Measurements from ENCODE around the gene TWIST2. TPM values are rescaled to one million over a fixed set of nuclear protein-coding genes. Genes with fewer than 3 reads are reported as not detected.

Gene TWIST2
- total RNA-seq, 1 donor from 2014 or later = 2.7 TPM

GRCh38 chr2:238896641-238897040 lies 48.8 kb downstream of the TWIST2 start:
- Histone ChIP-seq H3K27ac (replicated peaks) (no peak overlapping the region), H3K4me1 (peaks cover 32% of the 10 kb centered on the region)
- TF ChIP-seq CTCF (IDR thresholded peaks at IDR 0.05; ENCODE audit: borderline replicate concordance) = no peak

GRCh38 chr2:238897122-238897880 lies 49.4 kb downstream of the TWIST2 start:
- peaks cover 32% of the 10 kb centered on the region for H3K4me1 ChIP-seq
- no peak for DNase-seq
- peak overlapping the region; percentile 32 for H3K27ac ChIP-seq (replicated peaks)
- H3K36me3 ChIP-seq = no peaks in the 10 kb centered on the region
- intact Hi-C loops (cut with micrococcal nuclease) = no loop called here
- TF ChIP-seq CTCF (IDR thresholded peaks at IDR 0.05; ENCODE audit: borderline replicate concordance) = no peak
- H3K4me3 ChIP-seq = no peak overlapping the region
- no peaks in the 10 kb centered on the region for H3K9me3 ChIP-seq (replicated peaks)
- H3K27me3 ChIP-seq (ENCODE audit: low read depth) = peaks cover 48% of the 10 kb centered on the region

More at GRCh38 chr2:238896641-238897040, 48.8 kb downstream of the TWIST2 start:
- H3K9me3 ChIP-seq (replicated peaks) = no peaks in the 10 kb centered on the region
- H3K4me3 ChIP-seq = no peak overlapping the region
- intact Hi-C loops (cut with micrococcal nuclease) = no loop called here
- H3K27me3 ChIP-seq (ENCODE audit: low read depth) = peaks cover 44% of the 10 kb centered on the region
- DNase-seq = no peak
- no peaks in the 10 kb centered on the region for H3K36me3 ChIP-seq

- Histone ChIP-seq H3K4me1 (peaks cover 32% of the 10 kb centered on the region), H3K9me3 (replicated peaks) (no peaks in the 10 kb centered on the region), H3K36me3 (no peaks in the 10 kb centered on the region), H3K27me3 (ENCODE audit: low read depth) (peaks cover 48% of the 10 kb centered on the region), H3K27ac (replicated peaks) (peak overlapping the region; percentile 32), H3K4me3 (no peak overlapping the region)
- no peak for TF ChIP-seq CTCF (IDR thresholded peaks at IDR 0.05; ENCODE audit: borderline replicate concordance)
- intact Hi-C loops (cut with micrococcal nuclease) = no loop called here
- DNase-seq = no peak
Measured at GRCh38 chr2:238897911-238898311, 50.0 kb downstream of the TWIST2 start.

GRCh38 chr2:238898534-238899281 lies 50.8 kb downstream of the TWIST2 start:
- H3K4me3 ChIP-seq = no peak overlapping the region
- no peak for DNase-seq
- intact Hi-C loops (cut with micrococcal nuclease) = no loop called here
- H3K36me3 ChIP-seq = no peaks in the 10 kb centered on the region
- no peak for TF ChIP-seq CTCF (IDR thresholded peaks at IDR 0.05; ENCODE audit: borderline replicate concordance)
- peaks cover 32% of the 10 kb centered on the region for H3K4me1 ChIP-seq
- H3K27me3 ChIP-seq (ENCODE audit: low read depth) = peaks cover 48% of the 10 kb centered on the region
- H3K9me3 ChIP-seq (replicated peaks) = no peaks in the 10 kb centered on the region
- peak overlapping the region; percentile 32 for H3K27ac ChIP-seq (replicated peaks)

GRCh38 chr2:238899386-238899785 lies 51.5 kb downstream of the TWIST2 start:
- DNase-seq = no peak
- intact Hi-C loops (cut with micrococcal nuclease) = no loop called here
- no peaks in the 10 kb centered on the region for H3K36me3 ChIP-seq
- TF ChIP-seq CTCF (IDR thresholded peaks at IDR 0.05; ENCODE audit: borderline replicate concordance) = no peak
- H3K27me3 ChIP-seq (ENCODE audit: low read depth) = peaks cover 48% of the 10 kb centered on the region
- no peak overlapping the region for H3K27ac ChIP-seq (replicated peaks)
- no peak overlapping the region for H3K4me3 ChIP-seq
- H3K4me1 ChIP-seq = peaks cover 27% of the 10 kb centered on the region
- no peaks in the 10 kb centered on the region for H3K9me3 ChIP-seq (replicated peaks)
